B cell (primary cell): ENCODE data around the gene HOXA2. TPM values are rescaled to one million over a fixed set of nuclear protein-coding genes. Genes with fewer than 3 reads are reported as not detected.

Experiments used
- ATAC-seq: fragments of 200-7000 bp; cut with Tn5 transposase; one replicate; pipeline ENCODE4 v1.10.0; 2021; ENCODE audit warnings: low read depth, mild to moderate bottlenecking, moderate number of reproducible peaks, moderate library complexity
- CTCF ChIA-PET: fragments of 350-600 bp; sonication (Branson Sonifier 250); formaldehyde crosslinking; loops from one replicate; lab custom pipeline; 2021; ENCODE audit warnings: antibody characterized with exemption, inconsistent platforms; lab: Charles Lee
- POLR2A ChIA-PET: fragments of 350-600 bp; sonication (Branson Sonifier 250); formaldehyde crosslinking; loops from one replicate; lab custom pipeline; 2021; ENCODE audit warnings: antibody characterized with exemption; lab: Charles Lee
- DNase-seq: peaks from one replicate; pipeline ENCODE4 v3.0.0; 2013
- H2AFZ ChIP-seq: 2 replicates; pipeline ENCODE4 v1.6.1; 2012; ENCODE audit warnings: mild to moderate bottlenecking, low read depth, low read length; ENCODE audit not compliant: insufficient read depth, poor library complexity, severe bottlenecking
- H3K27ac ChIP-seq, 2 donors: 1 replicate in 1 of 2; 2 replicates in 1 of 2; pipeline ENCODE4 v1.5.1; 2012 to 2013; ENCODE audit warnings: low read length in 2 of 2, mild to moderate bottlenecking in 2 of 2, moderate library complexity in 1 of 2
- H3K27me3 ChIP-seq, 4 experiments: fragments of 200-600 bp in 1 of 4; sonication (generic) in 1 of 4; replicated peaks in 1 of 4; 1 replicate in 2 of 4; 2 replicates in 2 of 4; pipeline versions ENCODE4 v1.6.1 to v1.7.0; 2013 to 2016; ENCODE audit warnings: low read length in 3 of 4, mild to moderate bottlenecking in 2 of 4, mixed read lengths in 1 of 4, moderate library complexity in 1 of 4; ENCODE audit not compliant: insufficient read depth in 4 of 4, control insufficient read depth in 3 of 4; ENCODE audit errors: control extremely low read depth in 1 of 4
- H3K36me3 ChIP-seq, 2 experiments: replicated peaks in 1 of 2; 1 replicate in 1 of 2; 2 replicates in 1 of 2; pipeline versions ENCODE4 v1.6.1 to v1.7.1; 2013; ENCODE audit warnings: low read length in 1 of 2; ENCODE audit not compliant: insufficient read depth in 2 of 2, control insufficient read depth in 1 of 2; ENCODE audit errors: control extremely low read depth in 1 of 2, extremely low read depth in 1 of 2
- H3K4me1 ChIP-seq, 2 donors: fragments of 200-600 bp in 1 of 2; sonication (generic) in 1 of 2; 1 replicate in 1 of 2; 2 replicates in 1 of 2; pipeline versions ENCODE4 v1.5.1 to v1.6.1; 2013 to 2017; ENCODE audit warnings: low read length in 2 of 2; ENCODE audit not compliant: control insufficient read depth in 2 of 2, insufficient read depth in 2 of 2
- H3K4me2 ChIP-seq: replicated peaks from 2 replicates; pipeline ENCODE3; 2012; ENCODE audit warnings: mild to moderate bottlenecking, low read depth, low read length; ENCODE audit not compliant: poor library complexity, severe bottlenecking
- H3K4me3 ChIP-seq, 5 experiments: fragments of 200-600 bp in 1 of 5; sonication (generic) in 1 of 5; 1 replicate in 3 of 5; 2 replicates in 2 of 5; pipeline versions ENCODE4 v1.5.1 to v1.7.0; 2011 to 2016; ENCODE audit warnings: low read length in 4 of 5, mild to moderate bottlenecking in 4 of 5, low read depth in 2 of 5, control low read depth in 1 of 5, moderate library complexity in 1 of 5; ENCODE audit not compliant: insufficient read depth in 1 of 5; ENCODE audit errors: control extremely low read depth in 1 of 5, extremely low read depth in 1 of 5
- H3K79me2 ChIP-seq: fragments of 200-600 bp; sonication (generic); one replicate; pipeline ENCODE4 v1.6.0; 2016; ENCODE audit warnings: low read length; ENCODE audit not compliant: control insufficient read depth, insufficient read depth
- H3K9ac ChIP-seq: fragments of 200-600 bp; sonication (generic); 2 replicates; pipeline ENCODE4 v1.6.1; 2017; ENCODE audit warnings: mild to moderate bottlenecking, low read length, moderate library complexity
- H3K9me3 ChIP-seq, 3 donors: one replicate each; pipeline versions ENCODE4 v1.6.1 to v1.7.1; 2013; ENCODE audit warnings: low read length in 2 of 3; ENCODE audit not compliant: control insufficient read depth in 2 of 3, insufficient read depth in 1 of 3; ENCODE audit errors: control extremely low read depth in 1 of 3
- H4K20me1 ChIP-seq: 2 replicates; pipeline ENCODE4 v1.6.0; 2012; ENCODE audit warnings: mild to moderate bottlenecking, low read length; ENCODE audit not compliant: insufficient read depth, control insufficient read depth, poor library complexity, severe bottlenecking
- H3K27ac Mint-ChIP-seq: one replicate; pipeline ENCODE4 v1.8.0; 2021; ENCODE audit warnings: mixed read lengths
- H3K27me3 Mint-ChIP-seq: one replicate; pipeline ENCODE4 v1.8.0; 2021; ENCODE audit warnings: mixed read lengths
- H3K4me1 Mint-ChIP-seq: one replicate; pipeline ENCODE4 v1.8.0; 2021; ENCODE audit warnings: mixed read lengths
- H3K4me3 Mint-ChIP-seq: one replicate; pipeline ENCODE4 v1.8.0; 2021; ENCODE audit warnings: mixed read lengths
- H3K9me3 Mint-ChIP-seq: one replicate; pipeline ENCODE4 v1.8.0; 2022; ENCODE audit warnings: mixed read lengths; ENCODE audit not compliant: insufficient read depth
- EZH2 ChIP-seq: IDR thresholded peaks from 2 replicates; pipeline ENCODE4 v1.6.1; 2012; ENCODE audit warnings: borderline replicate concordance, low read depth, mild to moderate bottlenecking, moderate library complexity, low read length; ENCODE audit not compliant: insufficient read depth, poor library complexity, severe bottlenecking
- WGBS: methylation state at CpG from one replicate; pipeline ENCODE4 v1.1.5; 2013; ENCODE audit warnings: missing lambda C conversion rate; ENCODE audit not compliant: insufficient coverage; 5-methylcytosine and 5-hydroxymethylcytosine counted together
- intact Hi-C: fragments of 100-400 bp; cut with micrococcal nuclease; formaldehyde crosslinking; loops from one replicate; pipeline ENCODE4 v1.10.0; 2022
- polyA plus RNA-seq: library from polyadenylated mRNA; depleted of rRNA; stranded (reverse); fragments of >200 nt; gene quantifications from 2 replicates; pipeline ENCODE4 v1.2.3, GENCODE V29; 2012
- total RNA-seq, 2 donors: library from RNA; stranded (reverse); fragments of 120-200 nt in 1 of 2; gene quantifications; 1 replicate in 1 of 2; 2 replicates in 1 of 2; pipeline versions ENCODE4 v1.2.3 to v1.2.4, GENCODE V29; 2013 to 2022
- TF ChIP-seq, protein P1 (sequence below): fragments of 200-600 bp; IDR thresholded peaks from one replicate; pipeline ENCODE4 v1.8.0; 2022; ENCODE audit warnings: antibody characterized with exemption, mild to moderate bottlenecking

HOXA2 gene
- total and polyA plus RNA-seq, 2 donors (not counting 1 experiment from before 2014, with no cell fraction given) = not detected

DNA sequence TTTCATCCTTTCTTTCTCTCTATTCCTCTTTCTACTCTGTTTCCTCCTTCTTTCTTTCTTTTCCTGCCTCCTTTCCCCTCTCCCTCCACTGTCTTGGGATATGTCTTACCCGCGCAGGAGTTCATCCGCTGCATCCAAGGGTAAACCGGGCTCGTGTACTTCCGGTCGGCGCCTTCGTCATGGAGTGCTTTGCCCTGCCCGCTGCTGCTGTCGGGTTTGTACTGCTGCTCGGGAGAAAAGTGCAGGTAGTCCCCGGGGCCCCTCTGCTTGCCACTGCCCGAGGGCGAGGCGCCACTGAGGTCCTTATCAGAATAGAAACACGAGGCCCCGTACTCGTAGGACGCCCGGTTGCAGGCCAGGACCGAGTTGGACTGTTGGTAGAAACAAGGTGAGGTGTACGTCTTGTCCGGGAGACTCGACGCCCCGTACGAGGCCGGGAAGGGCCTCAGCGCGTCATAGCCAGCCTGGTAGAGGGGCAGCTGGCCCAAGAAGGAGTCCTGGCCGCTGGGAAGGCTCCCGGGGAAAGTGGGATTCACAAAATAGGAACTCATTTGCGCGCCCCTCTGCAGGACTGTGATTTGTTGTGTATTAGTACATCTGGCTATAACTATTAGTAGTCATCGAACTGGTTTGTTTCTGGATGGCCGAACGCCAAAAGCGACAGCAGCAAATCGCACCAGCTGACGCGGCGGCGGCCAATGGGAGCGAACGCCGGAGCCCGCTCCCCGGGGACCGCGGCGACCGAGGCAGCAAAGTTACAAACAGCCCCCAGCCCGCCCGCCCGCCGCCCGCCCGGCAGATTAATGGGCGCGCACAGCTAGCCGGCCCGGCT lies 44.9 kb upstream of the HOXA2 start, which contains the start of gene HOXA6:
Gene HOXA6 (minus strand): TSS at position 576 of the 832 bp plus-strand sequence. CDS start 25 bp downstream, at position 551.
- peak within 1 kb of the TSS; percentile 47 for H2AFZ ChIP-seq
- no peaks in the 10 kb centered on the region for H4K20me1 ChIP-seq
- ChIA-PET CTCF (interaction anchor here (1.2 to 6.9 kb wide), 5 partner anchors 15 to 465 kb away, joined by 3 to 52 read pairs (median 8); no protein-coding TSS in a partner anchor), POLR2A (no interaction called here)
- Mint-ChIP-seq H3K4me1 (peaks cover 36% of the 10 kb centered on the region), H3K9me3 (no peaks in the 10 kb centered on the region), H3K27ac (peak within 1 kb of the TSS; percentile 20), H3K4me3 (peak within 1 kb of the TSS; percentile 80), H3K27me3 (peaks cover 64% of the 10 kb centered on the region)
- DNase-seq = peak; percentile 44
- H3K9me3 ChIP-seq = peaks cover 0 to 75% (median 0%) of the 10 kb centered on the region in 3 donors
- no peaks in the 10 kb centered on the region for H3K79me2 ChIP-seq
- intact Hi-C loops = no loop called here
- TF ChIP-seq EZH2 = peak; percentile 35
- TF ChIP-seq, protein P1, sequence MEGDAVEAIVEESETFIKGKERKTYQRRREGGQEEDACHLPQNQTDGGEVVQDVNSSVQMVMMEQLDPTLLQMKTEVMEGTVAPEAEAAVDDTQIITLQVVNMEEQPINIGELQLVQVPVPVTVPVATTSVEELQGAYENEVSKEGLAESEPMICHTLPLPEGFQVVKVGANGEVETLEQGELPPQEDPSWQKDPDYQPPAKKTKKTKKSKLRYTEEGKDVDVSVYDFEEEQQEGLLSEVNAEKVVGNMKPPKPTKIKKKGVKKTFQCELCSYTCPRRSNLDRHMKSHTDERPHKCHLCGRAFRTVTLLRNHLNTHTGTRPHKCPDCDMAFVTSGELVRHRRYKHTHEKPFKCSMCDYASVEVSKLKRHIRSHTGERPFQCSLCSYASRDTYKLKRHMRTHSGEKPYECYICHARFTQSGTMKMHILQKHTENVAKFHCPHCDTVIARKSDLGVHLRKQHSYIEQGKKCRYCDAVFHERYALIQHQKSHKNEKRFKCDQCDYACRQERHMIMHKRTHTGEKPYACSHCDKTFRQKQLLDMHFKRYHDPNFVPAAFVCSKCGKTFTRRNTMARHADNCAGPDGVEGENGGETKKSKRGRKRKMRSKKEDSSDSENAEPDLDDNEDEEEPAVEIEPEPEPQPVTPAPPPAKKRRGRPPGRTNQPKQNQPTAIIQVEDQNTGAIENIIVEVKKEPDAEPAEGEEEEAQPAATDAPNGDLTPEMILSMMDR = no peak
- peak within 1 kb of the TSS; percentile 50 for H3K9ac ChIP-seq
- peak within 1 kb of the TSS in 4 of 5 experiments; percentile 2 to 30 (median 22) for H3K4me3 ChIP-seq
- H3K36me3 ChIP-seq = no peaks in the 10 kb centered on the region
- ATAC-seq = no peak
- H3K4me2 ChIP-seq = peak within 1 kb of the TSS; percentile 69
- WGBS = 19% methylated on average over 63 of the region's 63 CpGs
- H3K27ac ChIP-seq = no peak within 1 kb of the TSS
- peaks cover 45 to 47% of the 10 kb centered on the region in 2 donors for H3K4me1 ChIP-seq
- H3K27me3 ChIP-seq = peaks cover 0 to 89% (median 61%) of the 10 kb centered on the region in 4 experiments
